ENCODE results near the gene GAMT. TPM values are rescaled to one million over a fixed set of nuclear protein-coding genes. Genes with fewer than 3 reads are reported as not detected.
A peak's percentile ranks its signal among the peaks of the same experiment; 100 is the strongest.

GAMT gene
- total and polyA plus RNA-seq, 2 experiments from 2014 or later = 21.5 to 36.9 TPM

DNA sequence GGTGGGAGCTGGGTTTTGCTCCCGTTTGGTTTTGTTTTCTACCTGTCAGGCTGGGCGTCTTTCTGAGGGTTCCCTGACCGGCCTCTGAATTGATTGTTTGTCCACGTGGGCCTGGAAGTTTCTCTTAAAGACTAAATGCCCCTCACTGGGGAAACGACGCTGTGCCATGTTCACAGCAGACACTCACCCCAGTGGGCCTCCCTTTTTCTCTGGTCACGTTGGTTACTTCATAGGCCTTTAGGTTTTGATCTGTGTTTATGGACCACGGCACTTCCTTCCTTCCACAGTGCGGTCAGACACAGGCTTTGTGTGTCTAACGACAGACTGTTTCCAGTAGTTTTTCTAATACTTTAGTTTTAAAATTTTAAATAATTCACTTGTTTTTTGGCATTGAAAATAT is 37.7 kb downstream of the GAMT start:
- peaks cover 18% of the 10 kb centered on the region for H3K4me1 Mint-ChIP-seq
- peaks cover 85% of the 10 kb centered on the region for H3K36me3 Mint-ChIP-seq (ENCODE audit: low read depth)
- no peak for TF ChIP-seq REST (IDR thresholded peaks at IDR 0.05; ENCODE audit: unreplicated experiment)
- TF ChIP-seq, protein P1, sequence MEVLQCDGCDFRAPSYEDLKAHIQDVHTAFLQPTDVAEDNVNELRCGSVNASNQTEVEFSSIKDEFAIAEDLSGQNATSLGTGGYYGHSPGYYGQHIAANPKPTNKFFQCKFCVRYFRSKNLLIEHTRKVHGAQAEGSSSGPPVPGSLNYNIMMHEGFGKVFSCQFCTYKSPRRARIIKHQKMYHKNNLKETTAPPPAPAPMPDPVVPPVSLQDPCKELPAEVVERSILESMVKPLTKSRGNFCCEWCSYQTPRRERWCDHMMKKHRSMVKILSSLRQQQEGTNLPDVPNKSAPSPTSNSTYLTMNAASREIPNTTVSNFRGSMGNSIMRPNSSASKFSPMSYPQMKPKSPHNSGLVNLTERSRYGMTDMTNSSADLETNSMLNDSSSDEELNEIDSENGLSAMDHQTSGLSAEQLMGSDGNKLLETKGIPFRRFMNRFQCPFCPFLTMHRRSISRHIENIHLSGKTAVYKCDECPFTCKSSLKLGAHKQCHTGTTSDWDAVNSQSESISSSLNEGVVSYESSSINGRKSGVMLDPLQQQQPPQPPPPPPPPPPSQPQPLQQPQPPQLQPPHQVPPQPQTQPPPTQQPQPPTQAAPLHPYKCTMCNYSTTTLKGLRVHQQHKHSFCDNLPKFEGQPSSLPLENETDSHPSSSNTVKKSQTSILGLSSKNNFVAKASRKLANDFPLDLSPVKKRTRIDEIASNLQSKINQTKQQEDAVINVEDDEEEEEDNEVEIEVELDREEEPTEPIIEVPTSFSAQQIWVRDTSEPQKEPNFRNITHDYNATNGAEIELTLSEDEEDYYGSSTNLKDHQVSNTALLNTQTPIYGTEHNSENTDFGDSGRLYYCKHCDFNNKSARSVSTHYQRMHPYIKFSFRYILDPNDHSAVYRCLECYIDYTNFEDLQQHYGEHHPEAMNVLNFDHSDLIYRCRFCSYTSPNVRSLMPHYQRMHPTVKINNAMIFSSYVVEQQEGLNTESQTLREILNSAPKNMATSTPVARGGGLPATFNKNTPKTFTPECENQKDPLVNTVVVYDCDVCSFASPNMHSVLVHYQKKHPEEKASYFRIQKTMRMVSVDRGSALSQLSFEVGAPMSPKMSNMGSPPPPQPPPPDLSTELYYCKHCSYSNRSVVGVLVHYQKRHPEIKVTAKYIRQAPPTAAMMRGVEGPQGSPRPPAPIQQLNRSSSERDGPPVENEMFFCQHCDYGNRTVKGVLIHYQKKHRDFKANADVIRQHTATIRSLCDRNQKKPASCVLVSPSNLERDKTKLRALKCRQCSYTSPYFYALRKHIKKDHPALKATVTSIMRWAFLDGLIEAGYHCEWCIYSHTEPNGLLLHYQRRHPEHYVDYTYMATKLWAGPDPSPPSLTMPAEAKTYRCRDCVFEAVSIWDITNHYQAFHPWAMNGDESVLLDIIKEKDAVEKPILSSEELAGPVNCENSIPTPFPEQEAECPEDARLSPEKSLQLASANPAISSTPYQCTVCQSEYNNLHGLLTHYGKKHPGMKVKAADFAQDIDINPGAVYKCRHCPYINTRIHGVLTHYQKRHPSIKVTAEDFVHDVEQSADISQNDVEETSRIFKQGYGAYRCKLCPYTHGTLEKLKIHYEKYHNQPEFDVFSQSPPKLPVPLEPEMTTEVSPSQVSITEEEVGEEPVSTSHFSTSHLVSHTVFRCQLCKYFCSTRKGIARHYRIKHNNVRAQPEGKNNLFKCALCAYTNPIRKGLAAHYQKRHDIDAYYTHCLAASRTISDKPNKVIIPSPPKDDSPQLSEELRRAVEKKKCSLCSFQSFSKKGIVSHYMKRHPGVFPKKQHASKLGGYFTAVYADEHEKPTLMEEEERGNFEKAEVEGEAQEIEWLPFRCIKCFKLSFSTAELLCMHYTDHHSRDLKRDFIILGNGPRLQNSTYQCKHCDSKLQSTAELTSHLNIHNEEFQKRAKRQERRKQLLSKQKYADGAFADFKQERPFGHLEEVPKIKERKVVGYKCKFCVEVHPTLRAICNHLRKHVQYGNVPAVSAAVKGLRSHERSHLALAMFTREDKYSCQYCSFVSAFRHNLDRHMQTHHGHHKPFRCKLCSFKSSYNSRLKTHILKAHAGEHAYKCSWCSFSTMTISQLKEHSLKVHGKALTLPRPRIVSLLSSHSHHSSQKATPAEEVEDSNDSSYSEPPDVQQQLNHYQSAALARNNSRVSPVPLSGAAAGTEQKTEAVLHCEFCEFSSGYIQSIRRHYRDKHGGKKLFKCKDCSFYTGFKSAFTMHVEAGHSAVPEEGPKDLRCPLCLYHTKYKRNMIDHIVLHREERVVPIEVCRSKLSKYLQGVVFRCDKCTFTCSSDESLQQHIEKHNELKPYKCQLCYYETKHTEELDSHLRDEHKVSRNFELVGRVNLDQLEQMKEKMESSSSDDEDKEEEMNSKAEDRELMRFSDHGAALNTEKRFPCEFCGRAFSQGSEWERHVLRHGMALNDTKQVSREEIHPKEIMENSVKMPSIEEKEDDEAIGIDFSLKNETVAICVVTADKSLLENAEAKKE (CRISPR knock-in tag; IDR thresholded peaks at IDR 0.05) = no peak
- TF ChIP-seq ZNF331 (CRISPR knock-in tag; IDR thresholded peaks at IDR 0.05; ENCODE audit: low read depth) = no peak
- no peak for TF ChIP-seq CREB1 (CRISPR knock-in tag; IDR thresholded peaks at IDR 0.05; ENCODE audit: low read depth)
- no peak for TF ChIP-seq POLR2AphosphoS5 (IDR thresholded peaks at IDR 0.05; ENCODE audit: low read depth)
- no peak for TF ChIP-seq EZH2 (IDR thresholded peaks at IDR 0.05; ENCODE audit: low read depth, unreplicated experiment)
- no peak for TF ChIP-seq ETS1 (IDR thresholded peaks at IDR 0.05)
- TF ChIP-seq STAT1 (IDR thresholded peaks at IDR 0.05; ENCODE audit: unreplicated experiment) = no peak
- TF ChIP-seq ZNF114 (CRISPR knock-in tag; IDR thresholded peaks at IDR 0.05) = no peak
- no peak for TF ChIP-seq JUNB (IDR thresholded peaks at IDR 0.05; ENCODE audit: unreplicated experiment)
- no peak for TF ChIP-seq EZH2phosphoT487 (IDR thresholded peaks at IDR 0.05; ENCODE audit: unreplicated experiment)
- TF ChIP-seq NANOG (IDR thresholded peaks at IDR 0.05; ENCODE audit: borderline replicate concordance) = no peak
- TF ChIP-seq, protein P2, sequence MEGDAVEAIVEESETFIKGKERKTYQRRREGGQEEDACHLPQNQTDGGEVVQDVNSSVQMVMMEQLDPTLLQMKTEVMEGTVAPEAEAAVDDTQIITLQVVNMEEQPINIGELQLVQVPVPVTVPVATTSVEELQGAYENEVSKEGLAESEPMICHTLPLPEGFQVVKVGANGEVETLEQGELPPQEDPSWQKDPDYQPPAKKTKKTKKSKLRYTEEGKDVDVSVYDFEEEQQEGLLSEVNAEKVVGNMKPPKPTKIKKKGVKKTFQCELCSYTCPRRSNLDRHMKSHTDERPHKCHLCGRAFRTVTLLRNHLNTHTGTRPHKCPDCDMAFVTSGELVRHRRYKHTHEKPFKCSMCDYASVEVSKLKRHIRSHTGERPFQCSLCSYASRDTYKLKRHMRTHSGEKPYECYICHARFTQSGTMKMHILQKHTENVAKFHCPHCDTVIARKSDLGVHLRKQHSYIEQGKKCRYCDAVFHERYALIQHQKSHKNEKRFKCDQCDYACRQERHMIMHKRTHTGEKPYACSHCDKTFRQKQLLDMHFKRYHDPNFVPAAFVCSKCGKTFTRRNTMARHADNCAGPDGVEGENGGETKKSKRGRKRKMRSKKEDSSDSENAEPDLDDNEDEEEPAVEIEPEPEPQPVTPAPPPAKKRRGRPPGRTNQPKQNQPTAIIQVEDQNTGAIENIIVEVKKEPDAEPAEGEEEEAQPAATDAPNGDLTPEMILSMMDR (conservative IDR thresholded peaks at IDR 0.05; ENCODE audit: low read depth in 2 of 2) = no peak
- DNase-seq (ENCODE audit: low spot score) (no peak), ATAC-seq (no peak)
- Histone ChIP-seq H3K79me2 (replicated peaks; ENCODE audit: insufficient read depth) (peaks cover 37% of the 10 kb centered on the region), H3K4me1 (ENCODE audit: insufficient read depth) (peaks cover 7% of the 10 kb centered on the region; the same call in 1 of the 2 replicates), H3K4me3 (no peak overlapping the region), H4K20me1 (replicated peaks; ENCODE audit: insufficient read depth) (peaks cover 25% of the 10 kb centered on the region), H3K27ac (ENCODE audit: low read depth) (peak overlapping the region; percentile 75; the same call in 1 of the 2 replicates), H3K9me2 (ENCODE audit: insufficient read depth) (no peaks in the 10 kb centered on the region), H2AFZ (no peak overlapping the region), H3K4me2 (no peak overlapping the region), H3K27me3 (ENCODE audit: insufficient read depth) (no peaks in the 10 kb centered on the region), H3F3A (replicated peaks; ENCODE audit: low read depth) (peaks cover 25% of the 10 kb centered on the region), H3K36me3 (ENCODE audit: insufficient read depth) (peaks cover 36% of the 10 kb centered on the region)
- H3K4me3 Mint-ChIP-seq = no peak overlapping the region
- peaks cover 13% of the 10 kb centered on the region for H3K27me3 Mint-ChIP-seq (ENCODE audit: insufficient read depth, low read depth, poor library complexity)
- H3K9me3 Mint-ChIP-seq = no peaks in the 10 kb centered on the region
- no peak overlapping the region for H3K27ac Mint-ChIP-seq

Data from GM23338 (cell line).